Gastrocnemius medialis (tissue), 4 donors: ENCODE data around the gene PALLD. TPM values are rescaled to one million over a fixed set of nuclear protein-coding genes. Genes with fewer than 3 reads are reported as not detected.

Source experiments
- ATAC-seq, 2 donors: fragments of 150-250 bp; one replicate each; pipeline ENCODE4 v1.9.1; 2016
- DNase-seq, 2 donors: peaks; one replicate each; pipeline ENCODE4 v3.0.0-alpha.2; 2019
- H3K27ac ChIP-seq, 4 donors: fragments of 200-600 bp; sonication (generic); 1 replicate in 1 of 4; 2 replicates in 3 of 4; pipeline ENCODE4 v1.5.1; 2016 to 2018; ENCODE audit warnings: mild to moderate bottlenecking in 2 of 4, moderate library complexity in 1 of 4
- H3K27me3 ChIP-seq, 3 donors: fragments of 200-600 bp; sonication (generic) in 2 of 3; 1 replicate in 1 of 3; 2 replicates in 2 of 3; pipeline versions ENCODE4 v1.5.1 to v1.6.0; 2016 to 2019; ENCODE audit warnings: mild to moderate bottlenecking in 1 of 3, moderate library complexity in 1 of 3
- H3K36me3 ChIP-seq, 2 donors: fragments of 200-600 bp; sonication (generic) in 1 of 2; one replicate each; pipeline ENCODE4 v1.5.1; 2017 to 2018
- H3K4me1 ChIP-seq, 2 donors: fragments of 200-600 bp; sonication (generic) in 1 of 2; one replicate each; pipeline ENCODE4 v1.5.1; 2016 to 2017; ENCODE audit warnings: mild to moderate bottlenecking in 2 of 2
- H3K4me3 ChIP-seq, 4 donors: fragments of 200-600 bp; sonication (generic) in 3 of 4; 1 replicate in 1 of 4; 2 replicates in 3 of 4; pipeline ENCODE4 v1.5.1; 2016 to 2019; ENCODE audit warnings: mild to moderate bottlenecking in 2 of 4
- H3K9me3 ChIP-seq, 3 donors: fragments of 200-600 bp; sonication (generic) in 2 of 3; 1 replicate in 1 of 3; 2 replicates in 2 of 3; pipeline ENCODE4 v1.5.1; 2016 to 2019
- POLR2A ChIP-seq, 2 donors: fragments of 450-650 bp; IDR thresholded peaks; one replicate each; pipeline ENCODE4 v1.6.1; 2017; ENCODE audit warnings: antibody characterized with exemption in 2 of 2, mild to moderate bottlenecking in 2 of 2, moderate library complexity in 2 of 2
- in situ Hi-C, 4 donors: fragments of 200-750 bp; cut with MboI; loops; one replicate each; pipeline versions ENCODE4 v1.15.0 to v1.8.0; 2017; ENCODE audit warnings: low sequenced_read_pairs in 4 of 4
- intact Hi-C: fragments of 100-400 bp; cut with DNase I; formaldehyde crosslinking; loops from one replicate; pipeline ENCODE4 v1.15.1; 2023; ENCODE audit warnings: low total_unique reads
- total RNA-seq, 4 donors: library from RNA; depleted of rRNA; stranded (reverse); fragments of >200 nt; gene quantifications; one replicate each; pipeline versions ENCODE4 v1.1.0 to v1.2.3, GENCODE V29; 2016
- TF ChIP-seq, protein P1 (sequence below), 5 experiments: fragments of 450-650 bp in 3 of 5; fragments of 200-600 bp in 2 of 5; sonication (generic) in 2 of 5; IDR thresholded peaks in 4 of 5; conservative IDR thresholded peaks in 1 of 5; 1 replicate in 4 of 5; 2 replicates in 1 of 5; pipeline ENCODE4 v1.5.1; 2016 to 2019; ENCODE audit warnings: antibody characterized with exemption in 5 of 5, mild to moderate bottlenecking in 3 of 5, moderate library complexity in 3 of 5

The PALLD gene
- total RNA-seq, 4 donors from 2014 or later, result 165 to 439 (median 319) TPM

DNA sequence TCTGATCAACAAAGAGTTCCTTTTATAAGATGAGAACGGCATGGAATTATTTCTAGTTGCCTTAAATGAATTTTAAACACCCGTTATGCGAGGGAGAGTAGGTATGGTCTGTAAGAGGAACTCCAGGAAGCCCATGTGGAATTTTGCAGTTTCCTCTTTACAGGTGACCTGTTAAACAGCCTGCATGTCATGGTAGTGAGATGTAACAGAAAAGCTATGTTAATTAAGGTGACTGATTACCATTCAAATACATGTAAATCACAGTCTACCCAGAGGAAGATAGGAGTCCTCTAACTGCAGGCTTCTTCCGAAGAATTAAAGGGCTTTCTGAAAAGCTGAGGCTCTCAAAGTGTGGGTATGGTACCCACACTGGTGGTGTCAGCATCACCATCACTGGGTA lies 349.6 kb downstream of the PALLD start:
- no peaks in the 10 kb centered on the region for H3K27me3 ChIP-seq
- no peak overlapping the region for H3K4me3 ChIP-seq
- DNase-seq, result no peak
- in situ Hi-C loops, result no loop called here
- H3K4me1 ChIP-seq, result peaks cover 64 to 74% of the 10 kb centered on the region in 2 donors
- no peak for ATAC-seq
- H3K27ac ChIP-seq, result peak overlapping the region in 2 of 4 donors; percentile 19 to 64
- H3K9me3 ChIP-seq, result no peaks in the 10 kb centered on the region
- H3K36me3 ChIP-seq, result no peaks in the 10 kb centered on the region
- TF ChIP-seq, protein P1, sequence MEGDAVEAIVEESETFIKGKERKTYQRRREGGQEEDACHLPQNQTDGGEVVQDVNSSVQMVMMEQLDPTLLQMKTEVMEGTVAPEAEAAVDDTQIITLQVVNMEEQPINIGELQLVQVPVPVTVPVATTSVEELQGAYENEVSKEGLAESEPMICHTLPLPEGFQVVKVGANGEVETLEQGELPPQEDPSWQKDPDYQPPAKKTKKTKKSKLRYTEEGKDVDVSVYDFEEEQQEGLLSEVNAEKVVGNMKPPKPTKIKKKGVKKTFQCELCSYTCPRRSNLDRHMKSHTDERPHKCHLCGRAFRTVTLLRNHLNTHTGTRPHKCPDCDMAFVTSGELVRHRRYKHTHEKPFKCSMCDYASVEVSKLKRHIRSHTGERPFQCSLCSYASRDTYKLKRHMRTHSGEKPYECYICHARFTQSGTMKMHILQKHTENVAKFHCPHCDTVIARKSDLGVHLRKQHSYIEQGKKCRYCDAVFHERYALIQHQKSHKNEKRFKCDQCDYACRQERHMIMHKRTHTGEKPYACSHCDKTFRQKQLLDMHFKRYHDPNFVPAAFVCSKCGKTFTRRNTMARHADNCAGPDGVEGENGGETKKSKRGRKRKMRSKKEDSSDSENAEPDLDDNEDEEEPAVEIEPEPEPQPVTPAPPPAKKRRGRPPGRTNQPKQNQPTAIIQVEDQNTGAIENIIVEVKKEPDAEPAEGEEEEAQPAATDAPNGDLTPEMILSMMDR (IDR thresholded peaks at IDR 0.05 in 4 of 5, conservative IDR thresholded peaks at IDR 0.05 in 1 of 5), result no peak
- TF ChIP-seq POLR2A (IDR thresholded peaks at IDR 0.05), result no peak
- intact Hi-C loops, result no loop called here

DNA sequence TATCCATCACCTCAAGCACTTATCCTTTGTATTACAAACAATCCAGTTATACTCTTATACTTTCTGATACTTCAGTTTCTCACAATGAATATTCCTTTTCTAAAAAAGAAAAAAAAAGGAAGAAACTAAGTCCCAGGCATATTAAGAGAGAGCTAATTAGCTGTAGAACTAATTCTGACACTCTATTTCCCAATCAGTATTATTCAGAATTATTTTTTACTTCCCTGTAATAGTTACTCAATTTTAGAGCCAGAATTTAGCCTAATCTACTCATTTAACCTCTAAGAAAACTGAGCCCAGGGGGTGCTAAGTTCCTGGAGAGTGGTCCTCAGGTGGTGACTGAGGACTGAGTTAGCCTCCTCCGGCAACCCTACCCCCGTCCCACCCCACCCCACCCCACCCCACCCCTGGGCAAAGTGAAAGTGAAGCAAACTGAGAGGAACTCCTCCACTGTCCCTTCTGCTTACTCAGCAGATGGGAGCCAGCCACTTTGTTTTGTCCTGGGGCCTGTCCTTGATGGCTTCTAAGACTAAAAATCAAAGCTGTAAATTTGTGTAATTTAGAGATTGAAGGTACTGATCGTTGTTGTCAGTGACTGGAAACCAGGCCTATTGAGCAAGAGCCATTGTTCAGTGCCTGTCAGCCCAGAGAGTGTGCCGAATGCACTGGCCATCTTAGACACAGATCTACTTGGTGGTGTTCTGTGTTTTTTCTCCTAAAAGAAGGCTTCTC lies 351.1 kb downstream of the PALLD start:
- TF ChIP-seq, protein P1 (IDR thresholded peaks at IDR 0.05 in 4 of 5, conservative IDR thresholded peaks at IDR 0.05 in 1 of 5), result no peak
- no peak for TF ChIP-seq POLR2A (IDR thresholded peaks at IDR 0.05)
- Histone ChIP-seq H3K27me3 (no peaks in the 10 kb centered on the region), H3K27ac (peak overlapping the region; percentile 62 to 77 (median 69)), H3K4me1 (peaks cover 50 to 59% of the 10 kb centered on the region in 2 donors), H3K4me3 (peak overlapping the region; percentile 26 to 47 (median 35)), H3K36me3 (no peaks in the 10 kb centered on the region), H3K9me3 (no peaks in the 10 kb centered on the region)
- ATAC-seq, result peak; percentile 76 to 80
- no peak for DNase-seq
- intact Hi-C loops, result no loop called here
- in situ Hi-C loops, result no loop called here

DNA sequence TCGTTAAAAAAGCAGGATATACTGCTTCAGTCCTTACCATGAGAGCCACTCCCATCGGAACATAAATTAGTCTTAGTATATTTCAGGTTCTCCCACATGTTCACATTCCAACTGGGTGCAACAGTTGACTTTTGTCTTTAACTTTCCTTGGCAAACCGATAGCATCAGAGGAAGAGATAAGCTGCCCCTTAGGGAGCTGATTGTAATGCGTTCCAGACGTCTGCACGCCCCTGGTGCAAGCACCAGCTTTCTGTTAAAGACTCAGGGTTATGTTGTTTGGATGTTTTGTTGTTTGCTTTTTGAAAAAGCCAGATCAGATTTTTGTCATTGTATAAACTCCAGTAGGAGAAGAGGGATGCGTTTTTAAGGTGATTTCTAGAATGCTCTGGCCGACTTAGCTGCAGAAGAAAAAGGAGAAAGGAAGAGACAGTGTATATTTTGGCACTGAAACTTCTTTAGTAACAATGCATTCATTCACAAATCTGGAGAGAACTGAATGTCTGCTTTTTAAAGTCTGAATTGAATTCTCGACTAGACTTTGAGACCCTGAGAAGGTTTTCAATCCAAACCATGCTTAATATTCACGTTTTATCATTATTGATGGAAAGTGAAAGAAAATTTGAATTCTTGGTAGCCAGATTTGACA lies 352.3 kb downstream of the PALLD start:
- H3K27me3 ChIP-seq, result no peaks in the 10 kb centered on the region
- TF ChIP-seq, protein P1 (IDR thresholded peaks at IDR 0.05 in 4 of 5, conservative IDR thresholded peaks at IDR 0.05 in 1 of 5), result no peak
- no peak for TF ChIP-seq POLR2A (IDR thresholded peaks at IDR 0.05)
- no peaks in the 10 kb centered on the region for H3K36me3 ChIP-seq
- peaks cover 46 to 55% of the 10 kb centered on the region in 2 donors for H3K4me1 ChIP-seq
- DNase-seq, result no peak
- H3K9me3 ChIP-seq, result no peaks in the 10 kb centered on the region
- in situ Hi-C loops, result no loop called here
- ATAC-seq, result no peak
- intact Hi-C loops, result no loop called here
- peak overlapping the region in 2 of 4 donors; percentile 17 to 47 for H3K4me3 ChIP-seq
- peak overlapping the region in 3 of 4 donors; percentile 62 to 77 (median 66) for H3K27ac ChIP-seq

DNA sequence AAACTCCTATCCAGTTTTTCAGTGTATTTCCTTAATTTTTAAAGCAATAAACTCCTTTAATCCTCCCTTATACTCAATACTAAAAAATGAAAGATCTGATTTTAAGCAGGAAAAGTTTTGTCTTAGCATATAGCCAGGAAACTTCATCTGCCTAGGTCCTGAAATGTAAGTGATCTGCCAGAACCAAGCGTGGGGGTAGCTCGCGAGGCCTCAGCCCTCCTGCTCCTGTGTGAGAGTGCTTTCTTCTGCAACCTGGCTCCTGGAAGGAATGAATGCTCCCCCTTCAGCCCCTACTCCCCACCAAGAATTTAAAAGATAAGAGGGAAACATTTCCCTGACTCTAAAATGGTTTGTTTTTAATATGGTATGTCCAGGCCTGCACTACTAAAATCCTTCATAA lies 353.1 kb downstream of the PALLD start:
- H3K27ac ChIP-seq, result peak overlapping the region in 3 of 4 donors; percentile 14 to 77 (median 62)
- H3K4me3 ChIP-seq, result no peak overlapping the region
- ATAC-seq (no peak), DNase-seq (no peak)
- intact Hi-C loops (no loop called here), in situ Hi-C loops (no loop called here)
- no peaks in the 10 kb centered on the region for H3K9me3 ChIP-seq
- H3K4me1 ChIP-seq, result peaks cover 46 to 55% of the 10 kb centered on the region in 2 donors
- H3K27me3 ChIP-seq, result no peaks in the 10 kb centered on the region
- TF ChIP-seq POLR2A (IDR thresholded peaks at IDR 0.05), result no peak
- TF ChIP-seq, protein P1 (IDR thresholded peaks at IDR 0.05 in 4 of 5, conservative IDR thresholded peaks at IDR 0.05 in 1 of 5), result no peak
- no peaks in the 10 kb centered on the region for H3K36me3 ChIP-seq
